Esophagus muscularis mucosa (tissue), 4 donors: Measurements from ENCODE around the gene CKAP5. TPM values are rescaled to one million over a fixed set of nuclear protein-coding genes. Genes with fewer than 3 reads are reported as not detected.

Experiments used
- DNase-seq: peaks from one replicate; pipeline ENCODE4 v3.0.0-alpha.2; 2017; ENCODE audit errors: extremely low spot score
- H3K27ac ChIP-seq, 4 donors: fragments of 200-600 bp; sonication (generic); replicated peaks in 1 of 4; 1 replicate in 3 of 4; 2 replicates in 1 of 4; pipeline ENCODE4 v1.5.1; 2016 to 2019; ENCODE audit warnings: mild to moderate bottlenecking in 1 of 4
- H3K27me3 ChIP-seq, 4 donors: fragments of 200-600 bp; sonication (generic); one replicate each; pipeline versions ENCODE4 v1.5.1 to v1.6.0; 2016 to 2019
- H3K36me3 ChIP-seq, 4 donors: fragments of 200-600 bp; sonication (generic); one replicate each; pipeline ENCODE4 v1.5.1; 2016 to 2019
- H3K4me1 ChIP-seq, 4 donors: fragments of 200-600 bp; sonication (generic); one replicate each; pipeline ENCODE4 v1.5.1; 2016 to 2019
- H3K4me3 ChIP-seq, 4 donors: fragments of 200-600 bp; sonication (generic); 1 replicate in 2 of 4; 2 replicates in 2 of 4; pipeline ENCODE4 v1.5.1; 2016 to 2019; ENCODE audit warnings: mild to moderate bottlenecking in 4 of 4, moderate library complexity in 1 of 4
- H3K9me3 ChIP-seq, 4 donors: fragments of 200-600 bp; sonication (generic); 1 replicate in 3 of 4; 2 replicates in 1 of 4; pipeline ENCODE4 v1.5.1; 2016 to 2019
- CTCF ChIP-seq, 3 experiments: fragments of 200-600 bp in 2 of 3; fragments of 450-650 bp in 1 of 3; sonication (generic) in 2 of 3; IDR thresholded peaks; one replicate each; pipeline ENCODE4 v1.5.1; 2017 to 2019; ENCODE audit warnings: antibody characterized with exemption in 3 of 3, mild to moderate bottlenecking in 2 of 3, moderate library complexity in 1 of 3
- EP300 ChIP-seq: sonication (generic); formaldehyde crosslinking; IDR thresholded peaks from one replicate; pipeline ENCODE4 v1.6.1; 2017; ENCODE audit warnings: antibody characterized with exemption
- POLR2A ChIP-seq: fragments of 450-650 bp; IDR thresholded peaks from one replicate; pipeline ENCODE4 v1.6.1; 2017; ENCODE audit warnings: antibody characterized with exemption, moderate library complexity, mild to moderate bottlenecking, low read depth
- POLR2AphosphoS5 ChIP-seq, 2 donors: sonication (generic); formaldehyde crosslinking; IDR thresholded peaks; one replicate each; pipeline ENCODE4 v1.6.1; 2017; ENCODE audit warnings: antibody characterized with exemption in 2 of 2
- WGBS: methylation state at CpG from one replicate; pipeline ENCODE4 v1.1.5; 2018; 5-methylcytosine and 5-hydroxymethylcytosine counted together
- intact Hi-C: fragments of 100-400 bp; cut with DNase I; formaldehyde crosslinking; loops from one replicate; pipeline ENCODE4 v1.15.1; 2023
- total RNA-seq, 4 donors: library from RNA; depleted of rRNA; stranded (reverse); fragments of >200 nt; gene quantifications; one replicate each; pipeline versions ENCODE4 v1.1.0 to v1.2.1, GENCODE V29; 2016

CKAP5 gene
- total RNA-seq, 4 donors from 2014 or later, result 32.4 to 49.2 (median 40.0) TPM

DNA sequence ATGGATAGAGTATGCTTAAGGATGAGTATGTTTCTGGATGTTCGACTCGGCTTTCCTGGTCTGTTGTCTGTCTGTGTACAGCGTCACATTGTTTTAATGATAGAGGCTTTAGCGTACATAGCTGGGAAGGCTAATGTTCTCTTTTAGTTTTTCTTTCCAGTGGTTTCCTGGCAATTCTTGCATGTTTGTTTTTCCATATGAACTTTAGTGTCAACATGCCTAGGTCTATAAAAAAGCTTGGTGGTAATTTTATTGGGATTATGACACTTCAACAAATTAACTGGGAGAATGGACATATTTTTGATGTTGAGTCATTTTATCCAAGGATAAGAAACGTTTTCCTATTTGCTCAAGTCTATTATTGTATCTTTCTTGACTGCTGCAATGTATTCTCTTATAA lies 109.5 kb downstream of the CKAP5 start:
- Histone ChIP-seq H3K36me3 (peaks cover 0 to 10% (median 7%) of the 10 kb centered on the region in 4 donors), H3K27ac (no peak overlapping the region), H3K4me1 (no peaks in the 10 kb centered on the region), H3K9me3 (no peaks in the 10 kb centered on the region), H3K4me3 (no peak overlapping the region), H3K27me3 (no peaks in the 10 kb centered on the region)
- no peak for TF ChIP-seq EP300
- no peak for TF ChIP-seq POLR2A
- TF ChIP-seq CTCF (IDR thresholded peaks at IDR 0.05), result no peak
- no peak for TF ChIP-seq POLR2AphosphoS5 (IDR thresholded peaks at IDR 0.05)
- no peak for DNase-seq
- 73% methylated on average over 5 of the region's 5 CpGs for WGBS
- intact Hi-C loops, result no loop called here

- WGBS, result 88% methylated on average over 7 of the region's 7 CpGs
- intact Hi-C loops, result no loop called here
- no peak overlapping the region for H3K4me3 ChIP-seq
- TF ChIP-seq POLR2A (no peak), CTCF (IDR thresholded peaks at IDR 0.05) (no peak), EP300 (no peak), POLR2AphosphoS5 (IDR thresholded peaks at IDR 0.05) (no peak)
- no peaks in the 10 kb centered on the region for H3K4me1 ChIP-seq
- no peaks in the 10 kb centered on the region for H3K27me3 ChIP-seq
- no peak for DNase-seq
- H3K27ac ChIP-seq, result no peak overlapping the region
- H3K36me3 ChIP-seq, result peaks cover 0 to 5% (median 2%) of the 10 kb centered on the region in 4 donors
- no peaks in the 10 kb centered on the region for H3K9me3 ChIP-seq
Observed at GRCh38 chr11:46736146-46736545, 109.9 kb downstream of the CKAP5 start.

- H3K4me3 ChIP-seq, result no peak overlapping the region
- TF ChIP-seq POLR2A (no peak), POLR2AphosphoS5 (IDR thresholded peaks at IDR 0.05) (no peak), EP300 (no peak), CTCF (IDR thresholded peaks at IDR 0.05) (no peak)
- WGBS, result 94% methylated on average over 1 of the region's 1 CpG
- no peaks in the 10 kb centered on the region for H3K36me3 ChIP-seq
- intact Hi-C loops, result no loop called here
- H3K9me3 ChIP-seq, result no peaks in the 10 kb centered on the region
- DNase-seq, result no peak
- no peak overlapping the region for H3K27ac ChIP-seq
- H3K27me3 ChIP-seq, result no peaks in the 10 kb centered on the region
- no peaks in the 10 kb centered on the region for H3K4me1 ChIP-seq
Observed at GRCh38 chr11:46733234-46733633, 112.8 kb downstream of the CKAP5 start.

DNA sequence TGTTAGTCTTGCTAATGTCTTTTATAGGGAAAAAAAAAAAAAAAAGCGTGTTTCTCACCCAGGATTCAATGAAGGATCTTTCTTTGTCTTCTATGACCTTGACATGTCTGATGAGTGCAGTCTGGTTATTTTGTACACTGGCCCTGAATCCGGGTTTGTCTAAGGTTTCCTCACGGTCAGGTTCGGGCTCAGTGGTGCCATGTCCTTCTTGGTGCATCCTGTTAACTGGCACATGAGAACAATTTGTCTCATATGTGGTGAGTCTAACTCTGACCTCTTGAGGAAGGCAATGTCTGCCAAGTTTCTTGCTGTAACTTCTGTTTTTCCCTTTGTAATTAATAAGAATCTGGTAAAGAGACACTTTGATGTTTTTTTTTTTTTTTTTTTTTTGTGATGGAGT lies 114.5 kb downstream of the CKAP5 start:
- Histone ChIP-seq H3K36me3 (no peaks in the 10 kb centered on the region), H3K4me3 (no peak overlapping the region), H3K27me3 (no peaks in the 10 kb centered on the region), H3K4me1 (no peaks in the 10 kb centered on the region), H3K27ac (no peak overlapping the region), H3K9me3 (no peaks in the 10 kb centered on the region)
- DNase-seq, result no peak
- WGBS, result 89% methylated on average over 4 of the region's 4 CpGs
- TF ChIP-seq CTCF (IDR thresholded peaks at IDR 0.05) (no peak), EP300 (no peak), POLR2AphosphoS5 (IDR thresholded peaks at IDR 0.05) (no peak), POLR2A (no peak)
- intact Hi-C loops, result no loop called here
